Glutamatergic neuron (in vitro differentiated cells): ENCODE results near the gene CCDC3. TPM values are rescaled to one million over a fixed set of nuclear protein-coding genes. Genes with fewer than 3 reads are reported as not detected.

Experiments
- DNase-seq: peaks from one replicate; pipeline ENCODE4 v3.0.0; 2022
- H3K27ac Mint-ChIP-seq: one replicate; pipeline ENCODE4 v1.8.0; 2020; ENCODE audit warnings: mild to moderate bottlenecking, mixed read lengths, inconsistent platforms; ENCODE audit not compliant: unreplicated experiment
- H3K27me3 Mint-ChIP-seq: one replicate; pipeline ENCODE4 v1.8.0; 2020; ENCODE audit warnings: mild to moderate bottlenecking, moderate library complexity, mixed read lengths, inconsistent platforms; ENCODE audit not compliant: unreplicated experiment
- H3K36me3 Mint-ChIP-seq: one replicate; pipeline ENCODE4 v1.8.0; 2020; ENCODE audit warnings: mild to moderate bottlenecking, mixed read lengths, inconsistent platforms; ENCODE audit not compliant: unreplicated experiment
- H3K4me1 Mint-ChIP-seq: one replicate; pipeline ENCODE4 v1.8.0; 2020; ENCODE audit warnings: mild to moderate bottlenecking, low read depth, mixed read lengths, inconsistent platforms; ENCODE audit not compliant: unreplicated experiment
- H3K4me3 Mint-ChIP-seq: one replicate; pipeline ENCODE4 v1.8.0; 2020; ENCODE audit warnings: mild to moderate bottlenecking, mixed read lengths, inconsistent platforms; ENCODE audit not compliant: unreplicated experiment
- H3K9me3 Mint-ChIP-seq: one replicate; pipeline ENCODE4 v1.8.0; 2020; ENCODE audit warnings: mild to moderate bottlenecking, moderate library complexity, mixed read lengths, inconsistent platforms; ENCODE audit not compliant: unreplicated experiment
- CTCF ChIP-seq: fragments of 200-600 bp; sonication (generic); IDR thresholded peaks from one replicate; pipeline ENCODE4 v1.5.0; 2021; ENCODE audit not compliant: partially characterized antibody, unreplicated experiment
- total RNA-seq: library from RNA; stranded (reverse); fragmentation: NEBNext Ultra II Directional; extraction: Animal tissue kit (Norgen Biotek cat#: 25700); gene quantifications from one replicate; pipeline ENCODE4 v1.2.1, GENCODE V29; 2021; ENCODE audit not compliant: unreplicated experiment

The CCDC3 gene
- total RNA-seq, 1 donor from 2014 or later: 13.8 TPM

- Mint-ChIP-seq H3K4me3 (no peak overlapping the region), H3K4me1 (peaks cover 1% of the 10 kb centered on the region), H3K27me3 (no peaks in the 10 kb centered on the region), H3K9me3 (peaks cover 2% of the 10 kb centered on the region), H3K27ac (no peak overlapping the region), H3K36me3 (no peaks in the 10 kb centered on the region)
- no peak for TF ChIP-seq CTCF
- DNase-seq: no peak
Observed at GRCh38 chr10:12876266-12876665, 125.2 kb downstream of the CCDC3 start.

GRCh38 chr10:12875100-12875499 is 126.4 kb downstream of the CCDC3 start:
- Mint-ChIP-seq H3K27me3 (no peaks in the 10 kb centered on the region), H3K4me3 (no peak overlapping the region), H3K9me3 (peaks cover 2% of the 10 kb centered on the region), H3K27ac (no peak overlapping the region), H3K4me1 (peaks cover 1% of the 10 kb centered on the region), H3K36me3 (no peaks in the 10 kb centered on the region)
- no peak for DNase-seq
- TF ChIP-seq CTCF: no peak

GRCh38 chr10:12874501-12874900 is 127.0 kb downstream of the CCDC3 start:
- DNase-seq: no peak
- Mint-ChIP-seq H3K36me3 (no peaks in the 10 kb centered on the region), H3K4me3 (no peak overlapping the region), H3K4me1 (peaks cover 1% of the 10 kb centered on the region), H3K27ac (no peak overlapping the region), H3K27me3 (no peaks in the 10 kb centered on the region), H3K9me3 (peaks cover 2% of the 10 kb centered on the region)
- TF ChIP-seq CTCF: no peak

- no peak for TF ChIP-seq CTCF
- H3K27me3 Mint-ChIP-seq: no peaks in the 10 kb centered on the region
- no peak for DNase-seq
- H3K36me3 Mint-ChIP-seq: no peaks in the 10 kb centered on the region
- H3K4me3 Mint-ChIP-seq: no peak overlapping the region
- H3K27ac Mint-ChIP-seq: no peak overlapping the region
- peaks cover 1% of the 10 kb centered on the region for H3K4me1 Mint-ChIP-seq
- peaks cover 1% of the 10 kb centered on the region for H3K9me3 Mint-ChIP-seq
Observed at GRCh38 chr10:12873172-12873571, 128.3 kb downstream of the CCDC3 start.

- Mint-ChIP-seq H3K9me3 (peaks cover 1% of the 10 kb centered on the region), H3K4me1 (peaks cover 1% of the 10 kb centered on the region), H3K27me3 (no peaks in the 10 kb centered on the region), H3K36me3 (no peaks in the 10 kb centered on the region), H3K27ac (no peak overlapping the region), H3K4me3 (no peak overlapping the region)
- no peak for DNase-seq
- no peak for TF ChIP-seq CTCF
Observed at GRCh38 chr10:12872577-12872976, 128.9 kb downstream of the CCDC3 start.
